ENCODE data around the gene ABCA12.

ABCA12 gene

GRCh38 chr2:214934006-214934405, 204.4 kb downstream of the ABCA12 start:
- DNase-seq (ENCODE audit: low spot score): no peak

- DNase-seq (ENCODE audit: low spot score): no peak
These were observed 233.8 kb downstream of the ABCA12 start for GRCh38 chr2:214904634-214905033.

GRCh38 chr2:214904176-214904575, 234.2 kb downstream of the ABCA12 start:
- no peak for DNase-seq (ENCODE audit: low spot score)

GRCh38 chr2:214902286-214902685, 236.1 kb downstream of the ABCA12 start:
- DNase-seq (ENCODE audit: low spot score): no peak

GRCh38 chr2:214899751-214900150, 238.7 kb downstream of the ABCA12 start:
- DNase-seq (ENCODE audit: low spot score): no peak

- DNase-seq (ENCODE audit: low spot score): no peak
These were observed 242.2 kb downstream of the ABCA12 start for GRCh38 chr2:214896274-214896673.

GRCh38 chr2:214895469-214895868, 243.0 kb downstream of the ABCA12 start:
- no peak for DNase-seq (ENCODE audit: low spot score)

- no peak for DNase-seq (ENCODE audit: low spot score)
These were observed 249.1 kb downstream of the ABCA12 start for GRCh38 chr2:214889301-214889700.

- DNase-seq (ENCODE audit: low spot score): no peak
These were observed 256.7 kb downstream of the ABCA12 start for GRCh38 chr2:214881647-214882202.
